Peyer's patch (tissue), 4 donors: ENCODE data around the gene SLC16A7.

Source experiments
- CTCF ChIP-seq, 6 experiments: fragments of 450-650 bp in 4 of 6; fragments of 200-600 bp in 2 of 6; sonication (generic) in 1 of 6; IDR thresholded peaks; one replicate each; pipeline ENCODE4 v1.5.1; 2017 to 2019; ENCODE audit warnings: antibody characterized with exemption in 6 of 6, mild to moderate bottlenecking in 3 of 6, moderate library complexity in 1 of 6
- POLR2A ChIP-seq, 2 donors: fragments of 450-650 bp; IDR thresholded peaks; one replicate each; pipeline ENCODE4 v1.5.1; 2017; ENCODE audit warnings: antibody characterized with exemption in 2 of 2, mild to moderate bottlenecking in 2 of 2, moderate library complexity in 2 of 2

- TF ChIP-seq CTCF (IDR thresholded peaks at IDR 0.05) (no peak), POLR2A (IDR thresholded peaks at IDR 0.05) (no peak)
Measured at GRCh38 chr12:59710964-59711363, 115.1 kb downstream of the SLC16A7 start.
